HepG2 (cell line): Measurements from ENCODE around the gene PAN2. TPM values are rescaled to one million over a fixed set of nuclear protein-coding genes. Genes with fewer than 3 reads are reported as not detected.

Experiments
- CBFB ChIP-seq: sonication (generic); formaldehyde crosslinking; IDR thresholded peaks from 2 replicates; pipeline ENCODE4 v1.4.0; 2020; ENCODE audit warnings: missing genetic modification reagents
- ELF3 ChIP-seq: IDR thresholded peaks from 2 replicates; pipeline ENCODE4 v1.6.1; 2016; ENCODE audit warnings: missing genetic modification reagents, missing compliant biosample characterization
- FOXJ3 ChIP-seq: sonication (generic); formaldehyde crosslinking; IDR thresholded peaks from 2 replicates; pipeline ENCODE4 v1.4.0; 2020; ENCODE audit warnings: missing genetic modification reagents, mild to moderate bottlenecking, borderline replicate concordance
- HDAC2 ChIP-seq: sonication (generic); formaldehyde crosslinking; IDR thresholded peaks from 2 replicates; pipeline ENCODE4 v1.4.0; 2020; ENCODE audit warnings: missing genetic modification reagents
- HOXA3 ChIP-seq: sonication (generic); formaldehyde crosslinking; IDR thresholded peaks from 2 replicates; pipeline ENCODE4 v1.5.0; 2020; ENCODE audit warnings: missing genetic modification reagents
- KAT8 ChIP-seq: IDR thresholded peaks from 2 replicates; pipeline ENCODE4 v1.6.1; 2016; ENCODE audit warnings: missing genetic modification reagents, missing compliant biosample characterization
- NAIF1 ChIP-seq: sonication (generic); formaldehyde crosslinking; IDR thresholded peaks from 2 replicates; pipeline ENCODE4 v1.5.0; 2020; ENCODE audit warnings: mild to moderate bottlenecking, missing genetic modification reagents, borderline replicate concordance
- PCBP1 ChIP-seq: fragments of 200-400 bp; formaldehyde crosslinking; IDR thresholded peaks from 2 replicates; pipeline ENCODE4 v1.6.1; 2017; ENCODE audit warnings: mild to moderate bottlenecking, low read depth, low read length, borderline replicate concordance
- POLR2AphosphoS5 ChIP-seq: IDR thresholded peaks from 2 replicates; pipeline ENCODE4 v1.6.1; 2012; ENCODE audit warnings: low read depth, low read length
- RXRA ChIP-seq: sonication (generic); formaldehyde crosslinking; IDR thresholded peaks from 2 replicates; pipeline ENCODE4 v1.5.1; 2020; ENCODE audit warnings: missing genetic modification reagents
- SMAD3 ChIP-seq: sonication (generic); formaldehyde crosslinking; IDR thresholded peaks from 2 replicates; pipeline ENCODE4 v1.4.0; 2020; ENCODE audit warnings: missing genetic modification reagents
- THYN1 ChIP-seq: sonication (generic); formaldehyde crosslinking; IDR thresholded peaks from 2 replicates; pipeline ENCODE4 v1.8.1; 2023; ENCODE audit warnings: low read depth, mild to moderate bottlenecking, moderate library complexity, missing genetic modification reagents, borderline replicate concordance
- ZFP36L1 ChIP-seq: sonication (generic); formaldehyde crosslinking; IDR thresholded peaks from 2 replicates; pipeline ENCODE4 v1.8.0; 2022; ENCODE audit warnings: mild to moderate bottlenecking, missing genetic modification reagents, moderate library complexity
- ZFX ChIP-seq: sonication (generic); formaldehyde crosslinking; IDR thresholded peaks from 2 replicates; pipeline ENCODE4 v1.4.0; 2020; ENCODE audit warnings: mild to moderate bottlenecking, low read depth, missing genetic modification reagents, moderate library complexity
- ZNF24 ChIP-seq: fragments of 450-650 bp; IDR thresholded peaks from 2 replicates; pipeline ENCODE4 v1.6.1; 2017; ENCODE audit warnings: antibody characterized with exemption, mild to moderate bottlenecking
- ZNF589 ChIP-seq: sonication (generic); formaldehyde crosslinking; conservative IDR thresholded peaks from 2 replicates; pipeline ENCODE4 v1.8.0; 2022; ENCODE audit warnings: mild to moderate bottlenecking, moderate library complexity, missing genetic modification reagents
- ZNF615 ChIP-seq: sonication (generic); formaldehyde crosslinking; IDR thresholded peaks from 2 replicates; pipeline ENCODE4 v1.5.0; 2020; ENCODE audit warnings: mild to moderate bottlenecking, missing genetic modification reagents, borderline replicate concordance
- ZNF691 ChIP-seq: sonication (generic); formaldehyde crosslinking; IDR thresholded peaks from 2 replicates; pipeline ENCODE4 v1.4.0; 2020; ENCODE audit warnings: missing genetic modification reagents, low read depth, mild to moderate bottlenecking, borderline replicate concordance
- polyA plus RNA-seq, 8 experiments: library from polyadenylated mRNA; depleted of rRNA in 3 of 8; stranded (reverse) in 7 of 8; unstranded in 1 of 8; fragments of >200 nt; fragmentation: Illumina TruSeq in 4 of 8; extraction: Trizol in 4 of 8; gene quantifications; 2 replicates each; pipeline versions ENCODE4 v1.2.1 to v1.2.3, GENCODE V29; 2011 to 2016; ENCODE audit warnings: low read depth in 4 of 8, missing spikeins in 1 of 8, mixed read lengths in 1 of 8; ENCODE audit not compliant: insufficient read depth in 1 of 8
- total RNA-seq, 5 experiments: library from RNA; depleted of rRNA; stranded (reverse); fragments of >200 nt; fragmentation: Illumina TruSeq; extraction: Trizol; gene quantifications; 2 replicates each; pipeline ENCODE4 v1.2.3, GENCODE V29; 2016; ENCODE audit warnings: low read depth in 1 of 5
- TF ChIP-seq, protein P1 (sequence below): sonication (generic); formaldehyde crosslinking; IDR thresholded peaks from 2 replicates; pipeline ENCODE4 v1.5.0; 2020; ENCODE audit warnings: mild to moderate bottlenecking, missing genetic modification reagents
- TF ChIP-seq, protein P2 (sequence below): sonication (generic); formaldehyde crosslinking; IDR thresholded peaks from 2 replicates; pipeline ENCODE4 v1.5.1; 2020; ENCODE audit warnings: missing genetic modification reagents, mild to moderate bottlenecking, borderline replicate concordance
- TF ChIP-seq, protein P3 (sequence below): sonication (generic); formaldehyde crosslinking; IDR thresholded peaks from 2 replicates; pipeline ENCODE4 v1.4.0; 2020; ENCODE audit warnings: missing genetic modification reagents

Gene PAN2
- total and polyA plus RNA-seq, 2 of the 13 experiments (the other 11 are each of a cell fraction or from before 2014, with no cell fraction given), result 27.2 to 61.1 TPM

GRCh38 chr12:56333679-56334489 lies at the start of gene PAN2 (continued):
- TF ChIP-seq, protein P1, sequence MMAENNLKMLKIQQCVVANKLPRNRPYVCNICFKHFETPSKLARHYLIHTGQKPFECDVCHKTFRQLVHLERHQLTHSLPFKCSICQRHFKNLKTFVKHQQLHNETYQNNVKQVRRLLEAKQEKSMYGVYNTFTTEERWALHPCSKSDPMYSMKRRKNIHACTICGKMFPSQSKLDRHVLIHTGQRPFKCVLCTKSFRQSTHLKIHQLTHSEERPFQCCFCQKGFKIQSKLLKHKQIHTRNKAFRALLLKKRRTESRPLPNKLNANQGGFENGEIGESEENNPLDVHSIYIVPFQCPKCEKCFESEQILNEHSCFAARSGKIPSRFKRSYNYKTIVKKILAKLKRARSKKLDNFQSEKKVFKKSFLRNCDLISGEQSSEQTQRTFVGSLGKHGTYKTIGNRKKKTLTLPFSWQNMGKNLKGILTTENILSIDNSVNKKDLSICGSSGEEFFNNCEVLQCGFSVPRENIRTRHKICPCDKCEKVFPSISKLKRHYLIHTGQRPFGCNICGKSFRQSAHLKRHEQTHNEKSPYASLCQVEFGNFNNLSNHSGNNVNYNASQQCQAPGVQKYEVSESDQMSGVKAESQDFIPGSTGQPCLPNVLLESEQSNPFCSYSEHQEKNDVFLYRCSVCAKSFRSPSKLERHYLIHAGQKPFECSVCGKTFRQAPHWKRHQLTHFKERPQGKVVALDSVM (CRISPR knock-in tag), result 0 out of 2 replicates have a peak, but pooled peaks have one; percentile 26
- TF ChIP-seq POLR2AphosphoS5 (peak; percentile 87), HDAC2 (peak; percentile 29; the same call in 1 of the 2 replicates), NAIF1 (CRISPR knock-in tag) (peak; percentile 88), ZFX (CRISPR knock-in tag) (peak; percentile 53; the same call in 1 of the 2 replicates), ZNF615 (CRISPR knock-in tag) (0 out of 2 replicates have a peak, but pooled peaks have one; percentile 68), ELF3 (CRISPR knock-in tag) (peak; percentile 30; the same call in 1 of the 2 replicates), FOXJ3 (CRISPR knock-in tag) (peak; percentile 16; the same call in 1 of the 2 replicates), PCBP1 (no peak), ZFP36L1 (CRISPR knock-in tag) (0 out of 2 replicates have a peak, but pooled peaks have one; percentile 25), SMAD3 (CRISPR knock-in tag) (peak; percentile 64), HOXA3 (CRISPR knock-in tag) (peak; percentile 76), ZNF691 (no peak), ZNF24 (no peak), KAT8 (peak; percentile 93), RXRA (CRISPR knock-in tag) (0 out of 2 replicates have a peak, but pooled peaks have one; percentile 22), ZNF589 (no peak), CBFB (peak; percentile 33; the same call in 1 of the 2 replicates), THYN1 (no peak)
- TF ChIP-seq, protein P2, sequence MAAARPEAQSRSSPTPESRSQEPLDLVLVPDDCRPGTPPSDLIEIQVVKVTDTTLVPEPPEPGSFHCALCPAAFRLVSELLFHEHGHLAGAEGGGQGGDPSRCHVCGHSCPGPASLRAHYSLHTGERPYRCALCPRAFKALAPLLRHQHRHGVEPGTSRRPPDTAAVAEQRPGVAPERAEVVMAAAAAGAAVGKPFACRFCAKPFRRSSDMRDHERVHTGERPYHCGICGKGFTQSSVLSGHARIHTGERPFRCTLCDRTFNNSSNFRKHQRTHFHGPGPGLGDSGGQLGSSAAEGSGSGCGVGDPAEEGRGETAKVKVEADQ (CRISPR knock-in tag), result 0 out of 2 replicates have a peak, but pooled peaks have one; percentile 62
- TF ChIP-seq, protein P3, sequence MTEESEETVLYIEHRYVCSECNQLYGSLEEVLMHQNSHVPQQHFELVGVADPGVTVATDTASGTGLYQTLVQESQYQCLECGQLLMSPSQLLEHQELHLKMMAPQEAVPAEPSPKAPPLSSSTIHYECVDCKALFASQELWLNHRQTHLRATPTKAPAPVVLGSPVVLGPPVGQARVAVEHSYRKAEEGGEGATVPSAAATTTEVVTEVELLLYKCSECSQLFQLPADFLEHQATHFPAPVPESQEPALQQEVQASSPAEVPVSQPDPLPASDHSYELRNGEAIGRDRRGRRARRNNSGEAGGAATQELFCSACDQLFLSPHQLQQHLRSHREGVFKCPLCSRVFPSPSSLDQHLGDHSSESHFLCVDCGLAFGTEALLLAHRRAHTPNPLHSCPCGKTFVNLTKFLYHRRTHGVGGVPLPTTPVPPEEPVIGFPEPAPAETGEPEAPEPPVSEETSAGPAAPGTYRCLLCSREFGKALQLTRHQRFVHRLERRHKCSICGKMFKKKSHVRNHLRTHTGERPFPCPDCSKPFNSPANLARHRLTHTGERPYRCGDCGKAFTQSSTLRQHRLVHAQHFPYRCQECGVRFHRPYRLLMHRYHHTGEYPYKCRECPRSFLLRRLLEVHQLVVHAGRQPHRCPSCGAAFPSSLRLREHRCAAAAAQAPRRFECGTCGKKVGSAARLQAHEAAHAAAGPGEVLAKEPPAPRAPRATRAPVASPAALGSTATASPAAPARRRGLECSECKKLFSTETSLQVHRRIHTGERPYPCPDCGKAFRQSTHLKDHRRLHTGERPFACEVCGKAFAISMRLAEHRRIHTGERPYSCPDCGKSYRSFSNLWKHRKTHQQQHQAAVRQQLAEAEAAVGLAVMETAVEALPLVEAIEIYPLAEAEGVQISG (CRISPR knock-in tag), result peak; percentile 79
